ENCODE measurements around the gene VAC14.

GRCh38 chr16:70651524-70651923 is 149.4 kb downstream of the VAC14 start:
- TF ChIP-seq CTCF (IDR thresholded peaks at IDR 0.05; ENCODE audit: control extremely low read depth in 1 of 3, insufficient read depth in 1 of 3, low read depth in 1 of 3, low read length in 3 of 3) (no peak), POLR2AphosphoS5 (IDR thresholded peaks at IDR 0.05; ENCODE audit: low read depth, low read length) (no peak), NANOG (IDR thresholded peaks at IDR 0.05; ENCODE audit: insufficient read depth, low read depth, low read length, poor library complexity, severe bottlenecking) (no peak)
